ENCODE results near the gene BIN2. TPM values are rescaled to one million over a fixed set of nuclear protein-coding genes. Genes with fewer than 3 reads are reported as not detected.

Gene BIN2
- total and polyA plus RNA-seq, 2 of the 13 experiments (the other 11 are each of a cell fraction or from before 2014, with no cell fraction given): not detected

GRCh38 chr12:51270067-51270950, 53.7 kb downstream of the BIN2 start, which contains the start of gene SMAGP (continued):
- TF ChIP-seq IKZF5 (CRISPR knock-in tag; IDR thresholded peaks at IDR 0.05) (peak; percentile 69), ZNF557 (CRISPR knock-in tag; IDR thresholded peaks at IDR 0.05) (0 out of 2 replicates have a peak, but pooled peaks have one; percentile 10), ASH2L (IDR thresholded peaks at IDR 0.05; ENCODE audit: insufficient read length, low read depth, low read length) (peak; percentile 22), CBFB (CRISPR knock-in tag; IDR thresholded peaks at IDR 0.05) (0 out of 2 replicates have a peak, but pooled peaks have one; percentile 4), ZBTB20 (CRISPR knock-in tag; IDR thresholded peaks at IDR 0.05; ENCODE audit: borderline replicate concordance, low read depth) (0 out of 2 replicates have a peak, but pooled peaks have one; percentile 8), ZSCAN22 (CRISPR knock-in tag; IDR thresholded peaks at IDR 0.05) (no peak), HNF4A (CRISPR knock-in tag; IDR thresholded peaks at IDR 0.05) (peak; percentile 86), HNF4G (IDR thresholded peaks at IDR 0.05; ENCODE audit: borderline replicate concordance, low read depth, low read length) (peak; percentile 66), HNF4G (CRISPR knock-in tag; IDR thresholded peaks at IDR 0.05; ENCODE audit: borderline replicate concordance, low read depth) (peak; percentile 42; the same call in 1 of the 2 replicates), PHF21A (CRISPR knock-in tag; IDR thresholded peaks at IDR 0.05) (peak; percentile 52; the same call in 1 of the 2 replicates), NONO (IDR thresholded peaks at IDR 0.05) (no peak), NONO (CRISPR knock-in tag; conservative IDR thresholded peaks at IDR 0.05) (no peak), EEA1 (CRISPR knock-in tag; IDR thresholded peaks at IDR 0.05; ENCODE audit: borderline replicate concordance) (no peak), NKX3-1 (CRISPR knock-in tag; IDR thresholded peaks at IDR 0.05) (no peak), FOXC1 (CRISPR knock-in tag; IDR thresholded peaks at IDR 0.05; ENCODE audit: borderline replicate concordance) (peak; percentile 45; the same call in 1 of the 2 replicates), ZNF770 (CRISPR knock-in tag; IDR thresholded peaks at IDR 0.05) (peak; percentile 82; the same call in 1 of the 2 replicates), TFDP2 (CRISPR knock-in tag; IDR thresholded peaks at IDR 0.05) (peak; percentile 72), HDAC1 (CRISPR knock-in tag; IDR thresholded peaks at IDR 0.05) (peak; percentile 77), KAT8 (CRISPR knock-in tag; IDR thresholded peaks at IDR 0.05) (0 out of 2 replicates have a peak, but pooled peaks have one; percentile 3), HOXA3 (CRISPR knock-in tag; IDR thresholded peaks at IDR 0.05) (peak; percentile 9), ZNF792 (CRISPR knock-in tag; IDR thresholded peaks at IDR 0.05) (peak; percentile 17; the same call in 1 of the 2 replicates), REPIN1 (CRISPR knock-in tag; IDR thresholded peaks at IDR 0.05; ENCODE audit: borderline replicate concordance, low read depth) (peak; percentile 52; the same call in 1 of the 2 replicates), ARNT2 (CRISPR knock-in tag; IDR thresholded peaks at IDR 0.05; ENCODE audit: low read depth) (peak; percentile 78), ZNF674 (CRISPR knock-in tag; IDR thresholded peaks at IDR 0.05; ENCODE audit: low read depth) (0 out of 2 replicates have a peak, but pooled peaks have one; percentile 3)

Measured in HepG2 (cell line).